ENCODE results near the gene ST3GAL6. TPM values are rescaled to one million over a fixed set of nuclear protein-coding genes. Genes with fewer than 3 reads are reported as not detected.

The ST3GAL6 gene
- total RNA-seq, 1 experiment from 2014 or later: 6.6 TPM

Other genes starting within 250 kb of the ST3GAL6 start
- gene CLDND1, start 240.4 kb upstream of the ST3GAL6 start, total RNA-seq (2014; rRNA removed; shearing (Covaris generic)): 55.2 and 58.1 TPM in 2 replicates
- not detected in 2 replicates for gene GPR15, start 231.4 kb upstream of the ST3GAL6 start, total RNA-seq (2014; rRNA removed; shearing (Covaris generic))
- gene CPOX, start 169.7 kb upstream of the ST3GAL6 start, total RNA-seq (2014; rRNA removed; shearing (Covaris generic)): 36.6 and 39.4 TPM in 2 replicates
- 43.8 and 49.6 TPM in 2 replicates for gene DCBLD2, start 138.4 kb downstream of the ST3GAL6 start, total RNA-seq (2014; rRNA removed; shearing (Covaris generic))